Lung (tissue), 12 donors: ENCODE data around the gene MAP2. TPM values are rescaled to one million over a fixed set of nuclear protein-coding genes. Genes with fewer than 3 reads are reported as not detected.

Source experiments
- ATAC-seq: fragments of 200-7000 bp; cut with Tn5 transposase; one replicate; pipeline ENCODE4 v1.9.1; 2020; ENCODE audit warnings: moderate number of reproducible peaks; ENCODE audit not compliant: insufficient read depth, low FRiP score
- DNase-seq, 3 donors: peaks; one replicate each; pipeline ENCODE4 v3.0.0-alpha.2; 2013 to 2017
- H3K27ac ChIP-seq, 2 donors: one replicate each; pipeline ENCODE4 v1.5.1; 2013; ENCODE audit warnings: mild to moderate bottlenecking in 2 of 2, moderate library complexity in 2 of 2, control low read depth in 1 of 2, inconsistent platforms in 1 of 2, low read depth in 1 of 2, low read length in 1 of 2
- H3K27me3 ChIP-seq, 3 donors: one replicate each; pipeline ENCODE4 v1.5.1; 2013; ENCODE audit warnings: low read length in 2 of 3; ENCODE audit not compliant: control insufficient read depth in 3 of 3, insufficient read depth in 3 of 3
- H3K36me3 ChIP-seq, 4 donors: one replicate each; pipeline ENCODE4 v1.5.1; 2013; ENCODE audit warnings: low read length in 4 of 4, mild to moderate bottlenecking in 1 of 4, moderate library complexity in 1 of 4; ENCODE audit not compliant: control insufficient read depth in 4 of 4, insufficient read depth in 4 of 4
- H3K4me1 ChIP-seq, 5 donors: one replicate each; pipeline ENCODE4 v1.5.1; 2013; ENCODE audit warnings: low read length in 5 of 5, mild to moderate bottlenecking in 2 of 5, moderate library complexity in 1 of 5; ENCODE audit not compliant: control insufficient read depth in 5 of 5, insufficient read depth in 5 of 5
- H3K4me3 ChIP-seq: one replicate; pipeline ENCODE4 v1.5.1; 2013; ENCODE audit warnings: mild to moderate bottlenecking, control low read depth, moderate library complexity
- H3K9ac ChIP-seq, 2 donors: one replicate each; pipeline ENCODE4 v1.5.1; 2013; ENCODE audit warnings: low read length in 2 of 2, control low read depth in 1 of 2; ENCODE audit not compliant: insufficient read depth in 1 of 2
- H3K9me3 ChIP-seq, 4 donors: one replicate each; pipeline ENCODE4 v1.5.1; 2013; ENCODE audit warnings: low read length in 3 of 4, mild to moderate bottlenecking in 1 of 4, moderate library complexity in 1 of 4; ENCODE audit not compliant: control insufficient read depth in 4 of 4, insufficient read depth in 3 of 4
- WGBS, 2 donors: extraction: QIAGEN DNeasy Blood & Tissue Kit; methylation state at CpG; one replicate each; pipeline ENCODE4 v1.1.7; 2013; 5-methylcytosine and 5-hydroxymethylcytosine counted together
- polyA plus RNA-seq, 2 donors: library from polyadenylated mRNA; stranded (reverse); fragments of 200-250 nt; gene quantifications; one replicate each; pipeline ENCODE4 v1.2.1, GENCODE V29; 2013
- total RNA-seq, 2 donors: library from RNA; depleted of rRNA in 1 of 2; stranded (reverse); fragments of >200 nt in 1 of 2; gene quantifications; one replicate each; pipeline ENCODE4 v1.2.1, GENCODE V29; 2014 to 2021
- TF ChIP-seq, protein P1 (sequence below): IDR thresholded peaks from 2 replicates; pipeline ENCODE4 v1.5.1; 2012; ENCODE audit warnings: mild to moderate bottlenecking; ENCODE audit errors: control extremely low read depth, extremely low read depth
- donor health status: control.
- donor health status: control.
- donor health status: Bipolar disorder and iron deficiency.
- donor health status: healthy.
- donor health status: DM: yes; HTN: yes; CAD: no.

MAP2 gene
- total and polyA plus RNA-seq, 4 donors = 6.5 to 18.7 (median 9.6) TPM

DNA sequence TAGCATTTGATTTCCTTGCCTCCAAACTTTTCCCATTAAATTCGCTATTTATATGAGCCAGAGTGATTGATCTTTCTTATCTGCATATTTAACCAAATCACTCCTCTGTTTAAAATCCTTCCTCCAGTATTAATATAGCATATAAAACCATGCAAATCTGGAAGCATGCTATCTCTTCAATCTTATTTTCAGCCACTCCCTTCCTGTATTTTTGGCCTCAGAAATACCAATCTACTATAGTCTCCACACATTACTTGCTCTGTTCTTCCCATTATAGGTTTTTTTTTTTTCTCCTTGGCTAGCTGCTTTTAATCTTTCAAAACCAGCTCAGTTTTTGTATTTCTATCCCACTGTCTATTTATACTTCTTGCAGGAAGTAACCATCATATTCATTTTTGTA, 19.1 kb downstream of the MAP2 start:
- Histone ChIP-seq H3K4me1 (peaks cover 0 to 3% (median 0%) of the 10 kb centered on the region in 5 donors), H3K9ac (no peak overlapping the region), H3K4me3 (no peak overlapping the region), H3K36me3 (no peaks in the 10 kb centered on the region), H3K9me3 (no peaks in the 10 kb centered on the region), H3K27ac (no peak overlapping the region), H3K27me3 (no peaks in the 10 kb centered on the region)
- DNase-seq (no peak), ATAC-seq (no peak)
- TF ChIP-seq, protein P1, sequence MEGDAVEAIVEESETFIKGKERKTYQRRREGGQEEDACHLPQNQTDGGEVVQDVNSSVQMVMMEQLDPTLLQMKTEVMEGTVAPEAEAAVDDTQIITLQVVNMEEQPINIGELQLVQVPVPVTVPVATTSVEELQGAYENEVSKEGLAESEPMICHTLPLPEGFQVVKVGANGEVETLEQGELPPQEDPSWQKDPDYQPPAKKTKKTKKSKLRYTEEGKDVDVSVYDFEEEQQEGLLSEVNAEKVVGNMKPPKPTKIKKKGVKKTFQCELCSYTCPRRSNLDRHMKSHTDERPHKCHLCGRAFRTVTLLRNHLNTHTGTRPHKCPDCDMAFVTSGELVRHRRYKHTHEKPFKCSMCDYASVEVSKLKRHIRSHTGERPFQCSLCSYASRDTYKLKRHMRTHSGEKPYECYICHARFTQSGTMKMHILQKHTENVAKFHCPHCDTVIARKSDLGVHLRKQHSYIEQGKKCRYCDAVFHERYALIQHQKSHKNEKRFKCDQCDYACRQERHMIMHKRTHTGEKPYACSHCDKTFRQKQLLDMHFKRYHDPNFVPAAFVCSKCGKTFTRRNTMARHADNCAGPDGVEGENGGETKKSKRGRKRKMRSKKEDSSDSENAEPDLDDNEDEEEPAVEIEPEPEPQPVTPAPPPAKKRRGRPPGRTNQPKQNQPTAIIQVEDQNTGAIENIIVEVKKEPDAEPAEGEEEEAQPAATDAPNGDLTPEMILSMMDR = no peak
- WGBS, 2 donors = 76 to 92% methylated on average over 1 of the region's 1 CpG

DNA sequence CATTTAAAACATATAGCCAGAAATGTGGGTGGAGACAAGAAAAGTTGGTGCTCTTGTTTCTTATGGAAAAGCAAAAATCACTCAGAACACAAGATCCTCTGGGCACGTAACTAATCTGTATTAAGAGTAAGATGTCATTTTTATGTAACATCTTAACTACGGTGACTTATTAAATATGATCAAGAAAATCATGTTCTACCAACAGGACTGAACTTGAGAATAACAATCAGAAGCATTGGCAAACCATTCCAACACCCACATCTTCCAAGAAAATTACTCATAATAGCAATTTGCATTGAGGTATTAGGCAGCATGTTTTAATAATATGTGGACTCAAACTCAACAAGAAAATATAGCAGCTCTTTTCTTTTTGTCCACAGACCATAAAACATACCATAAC, 21.6 kb downstream of the MAP2 start:
- DNase-seq = no peak
- WGBS, 2 donors = 94 to 95% methylated on average over 2 of the region's 2 CpGs
- H3K4me3 ChIP-seq = no peak overlapping the region

DNA sequence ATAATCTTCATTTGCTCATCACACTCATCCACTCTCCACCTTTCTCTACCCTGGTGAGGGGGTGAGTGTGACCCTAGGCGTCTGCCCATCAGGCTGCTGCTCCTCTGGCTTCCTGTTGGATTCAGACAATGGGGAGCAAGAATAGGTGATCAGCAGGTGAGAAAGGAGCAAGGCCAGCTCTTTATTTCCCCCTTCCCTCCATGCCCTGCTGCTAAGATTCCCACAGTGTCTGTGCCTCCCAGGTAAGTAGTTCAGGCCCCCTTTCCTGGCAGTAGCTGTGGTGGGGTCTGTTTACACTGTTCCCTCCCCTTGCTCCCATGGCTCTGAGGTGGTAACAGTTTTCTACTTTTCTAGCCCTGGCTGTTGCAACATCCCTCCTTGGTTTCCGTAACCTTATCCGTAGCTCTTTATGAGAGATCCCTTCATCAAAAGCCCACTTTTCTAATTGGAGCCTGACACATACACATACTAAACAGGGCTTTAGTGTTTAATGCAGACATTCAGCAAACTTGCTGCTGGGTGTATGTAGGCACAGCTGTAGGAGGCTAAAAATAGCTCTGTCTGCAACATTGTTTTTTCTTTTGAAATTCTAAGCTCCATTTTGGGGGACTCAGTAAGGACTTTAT, 27.5 kb downstream of the MAP2 start:
- ATAC-seq (no peak), DNase-seq (peak in 1 of 3 donors; percentile 18)
- peaks cover 0 to 2% (median 0%) of the 10 kb centered on the region in 4 donors for H3K9me3 ChIP-seq
- H3K9ac ChIP-seq = no peak overlapping the region
- H3K36me3 ChIP-seq = no peaks in the 10 kb centered on the region
- 89 to 94% methylated on average over 3 of the region's 3 CpGs for WGBS, 2 donors
- H3K27ac ChIP-seq = no peak overlapping the region
- TF ChIP-seq, protein P1 = no peak
- no peaks in the 10 kb centered on the region for H3K4me1 ChIP-seq
- no peak overlapping the region for H3K4me3 ChIP-seq
- H3K27me3 ChIP-seq = no peaks in the 10 kb centered on the region

More for the DNA sequence above, 21.6 kb downstream of the MAP2 start:
- no peaks in the 10 kb centered on the region for H3K36me3 ChIP-seq
- H3K27ac ChIP-seq = no peak overlapping the region
- H3K9ac ChIP-seq = no peak overlapping the region
- TF ChIP-seq, protein P1 = no peak
- H3K27me3 ChIP-seq = no peaks in the 10 kb centered on the region
- H3K9me3 ChIP-seq = no peaks in the 10 kb centered on the region
- peaks cover 0 to 3% (median 0%) of the 10 kb centered on the region in 5 donors for H3K4me1 ChIP-seq
- ATAC-seq = no peak

DNA sequence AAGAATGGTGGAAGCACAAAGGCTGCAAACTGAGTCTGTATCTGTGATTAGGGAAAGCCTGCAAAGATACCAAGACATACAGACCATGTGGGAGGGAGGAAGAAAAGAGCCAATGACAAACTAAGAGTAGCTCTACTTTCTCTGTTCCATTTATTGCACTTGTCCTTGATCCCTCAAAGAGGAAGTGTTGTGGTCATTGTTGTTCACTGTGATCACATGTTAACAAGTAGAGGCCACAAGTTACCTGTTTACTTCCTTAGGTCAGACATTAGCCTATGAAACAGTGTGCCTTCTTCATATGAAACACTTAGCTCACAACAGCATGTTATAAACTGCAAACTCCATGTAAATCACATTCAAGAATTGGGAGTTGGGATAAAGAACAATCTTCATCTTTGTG, 32.6 kb downstream of the MAP2 start:
- Histone ChIP-seq H3K27ac (no peak overlapping the region), H3K9ac (no peak overlapping the region), H3K36me3 (no peaks in the 10 kb centered on the region), H3K27me3 (no peaks in the 10 kb centered on the region), H3K9me3 (no peaks in the 10 kb centered on the region), H3K4me1 (peaks cover 0 to 2% (median 0%) of the 10 kb centered on the region in 5 donors), H3K4me3 (no peak overlapping the region)
- TF ChIP-seq, protein P1 = no peak
- DNase-seq (no peak), ATAC-seq (no peak)
